Activated CD4-positive, alpha-beta T cell treated with anti-CD3 and anti-CD28 coated beads for 48 hours (primary cell): Measurements from ENCODE around the gene TIMD4.
"Not testable (repeated sequence)": the region's sequence is repeated elsewhere in the genome, so short reads cannot be mapped to it uniquely, and the experiment has no call there.

ENCODE experiments used
- DNase-seq: peaks from one replicate; pipeline ENCODE4 v3.0.0-alpha.2; 2020

Gene TIMD4

DNA sequence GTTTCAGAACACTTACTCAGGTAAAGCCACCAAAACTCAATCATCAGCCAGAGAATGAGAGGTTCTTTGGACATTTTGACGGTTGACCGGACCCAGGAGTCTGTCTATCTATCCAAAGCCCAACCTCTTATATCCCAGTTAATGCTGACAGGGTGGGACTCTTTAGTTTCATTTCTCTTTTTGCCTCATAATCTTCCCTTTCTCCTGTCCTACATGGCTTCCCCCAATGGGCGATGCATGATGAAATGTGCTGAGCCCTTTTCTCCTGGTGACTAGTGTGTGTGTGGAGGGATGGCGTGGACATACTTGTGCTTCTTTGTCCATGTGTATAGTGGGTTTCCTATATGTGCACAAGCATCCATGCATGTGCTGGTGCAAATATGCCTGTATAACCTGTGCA lies at the start of gene TIMD4:
TSS of gene TIMD4 (minus strand) at position 102 of the 400 bp plus-strand sequence. CDS start at position 74, 28 bp downstream.
- DNase-seq = no peak

- no peak for DNase-seq
Measured at GRCh38 chr5:157006262-157006661, 43.2 kb upstream of the TIMD4 start.

- DNase-seq = no peak
Measured at GRCh38 chr5:157004893-157005551, 42.0 kb upstream of the TIMD4 start.

- DNase-seq = no peak
Measured at GRCh38 chr5:156991714-156992113, 28.7 kb upstream of the TIMD4 start.

DNA sequence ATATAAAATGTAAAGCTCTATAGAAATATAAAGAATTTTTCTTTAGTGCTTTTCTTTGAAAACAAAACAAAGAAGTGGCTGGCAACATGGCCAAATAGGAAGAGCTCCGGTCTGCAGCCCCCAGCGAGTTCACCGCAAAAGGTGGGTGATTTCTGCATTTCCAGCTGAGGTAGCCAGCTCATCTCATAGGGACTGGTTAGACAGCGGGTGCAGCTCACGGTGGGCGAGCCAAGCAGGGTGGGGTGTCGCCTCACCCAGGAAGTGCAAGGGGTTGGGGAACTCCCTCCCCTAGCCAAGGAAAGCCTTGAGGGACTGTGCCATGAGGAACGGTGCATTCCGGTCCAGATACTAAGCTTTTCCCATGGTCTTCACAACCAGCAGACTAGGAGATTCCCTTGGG lies 21.0 kb upstream of the TIMD4 start:
- DNase-seq = no peak

DNA sequence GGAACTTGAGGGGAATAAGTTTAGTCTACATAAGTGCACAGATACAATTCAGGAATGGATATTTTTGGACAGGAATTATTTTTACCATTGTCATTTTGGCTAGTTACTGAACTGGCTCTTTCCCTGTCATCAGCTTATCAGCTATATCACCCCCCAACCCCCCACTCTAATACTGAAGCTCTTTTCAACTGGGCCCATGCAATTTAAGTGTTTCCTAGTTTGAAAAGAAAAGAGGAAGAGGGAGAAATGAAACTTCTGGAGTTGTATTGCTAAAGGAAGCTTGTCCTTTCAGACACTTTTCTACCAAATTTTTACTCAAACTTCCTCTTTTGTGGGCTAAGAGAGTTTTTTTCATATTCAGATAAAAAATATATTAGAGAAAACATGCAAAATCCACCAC lies 18.5 kb upstream of the TIMD4 start:
- no peak for DNase-seq

DNA sequence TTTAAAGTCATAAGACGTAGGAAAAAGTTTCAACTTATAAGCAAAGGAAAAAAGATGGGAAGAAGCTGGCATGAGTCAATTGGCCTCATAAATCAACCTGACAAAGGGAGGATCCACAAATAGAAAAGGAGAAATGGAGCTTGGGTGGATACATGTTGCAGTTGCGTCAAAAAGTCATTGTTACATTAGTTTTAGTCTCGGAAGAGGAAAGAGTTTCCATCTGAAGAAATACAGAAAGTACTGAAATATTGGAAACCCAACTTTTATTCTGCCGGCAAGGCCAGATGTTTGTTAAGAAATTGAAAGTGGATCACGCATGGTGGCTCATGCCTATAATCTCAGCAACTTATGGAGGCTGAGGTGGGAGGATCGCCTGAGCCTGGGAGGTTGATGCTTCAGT lies 11.3 kb upstream of the TIMD4 start:
- no peak for DNase-seq

DNA sequence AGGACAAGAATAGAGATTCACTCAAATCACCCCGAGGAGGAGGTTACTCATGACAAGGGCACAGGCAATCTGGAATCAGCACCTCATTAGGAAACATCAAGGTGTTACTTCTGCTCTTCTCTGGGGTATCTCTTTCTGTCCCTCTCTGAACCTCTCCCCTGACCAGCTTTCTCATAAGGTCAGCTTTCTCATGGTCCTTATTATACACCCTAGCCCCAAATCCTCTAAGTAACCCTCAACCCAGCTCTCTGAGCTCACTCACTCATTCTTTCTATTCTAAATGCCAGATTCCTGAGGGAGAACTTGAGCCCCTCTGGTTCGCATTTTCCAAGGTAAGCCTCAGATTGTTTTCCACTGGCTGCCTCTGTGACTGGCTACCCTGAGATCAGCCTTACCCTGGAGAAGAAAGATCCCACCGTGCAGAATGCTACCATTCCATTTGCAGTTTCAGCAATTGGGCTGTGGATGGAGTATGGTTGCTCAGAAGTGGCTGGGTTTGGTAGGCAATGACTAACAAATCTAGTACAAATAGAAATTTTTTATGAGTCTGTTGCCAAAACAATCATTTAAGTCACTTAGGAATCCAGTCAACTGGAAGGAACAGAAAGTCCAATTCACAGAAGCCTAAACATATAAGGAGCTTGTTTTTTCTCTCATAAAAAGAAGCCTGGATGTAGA lies 9.0 kb upstream of the TIMD4 start:
- DNase-seq = no peak

- no peak for DNase-seq
Measured at GRCh38 chr5:156971415-156971814, 8.4 kb upstream of the TIMD4 start.

GRCh38 chr5:156967386-156967785 lies 4.4 kb upstream of the TIMD4 start:
- not testable (repeated sequence) for DNase-seq

DNA sequence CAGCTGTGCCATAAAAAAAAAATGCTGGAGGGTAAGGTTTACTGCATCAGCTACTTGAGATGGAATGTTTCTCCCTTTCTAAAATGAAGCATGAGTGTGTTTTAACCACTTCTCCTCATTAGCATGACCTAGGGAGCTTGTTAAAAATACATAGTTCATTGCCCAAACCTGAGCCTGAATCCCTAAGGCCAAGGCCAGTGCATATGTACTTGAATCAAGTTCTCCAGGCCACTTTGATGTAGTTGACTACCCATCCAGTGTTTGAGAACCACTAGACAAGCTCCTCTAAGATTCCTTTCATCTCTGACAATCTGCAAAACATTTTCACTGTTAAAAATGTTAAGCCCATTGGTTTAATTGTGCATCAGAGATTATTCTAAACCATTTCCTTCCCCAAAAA lies 6.7 kb downstream of the TIMD4 start:
- no peak for DNase-seq

DNA sequence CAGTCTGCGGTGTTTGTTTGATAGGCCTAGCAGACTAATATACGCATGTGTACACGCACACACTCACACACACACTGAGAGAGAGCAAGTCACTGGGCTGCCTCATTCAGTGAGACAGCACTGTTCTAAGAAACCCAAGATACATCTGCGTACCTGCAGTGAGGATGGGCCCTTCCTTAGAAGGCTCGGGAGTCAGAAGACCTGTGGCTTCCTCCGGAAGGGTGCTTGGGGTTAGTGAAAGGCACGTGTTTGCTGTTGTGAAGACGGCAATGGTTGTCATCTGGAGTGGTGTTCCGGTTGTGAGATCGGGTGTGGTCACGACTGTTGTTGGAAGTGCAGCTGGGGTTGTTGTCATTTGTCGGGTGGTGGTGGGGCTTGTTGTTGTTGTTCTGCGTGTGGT lies 11.7 kb downstream of the TIMD4 start:
- DNase-seq = no peak

DNA sequence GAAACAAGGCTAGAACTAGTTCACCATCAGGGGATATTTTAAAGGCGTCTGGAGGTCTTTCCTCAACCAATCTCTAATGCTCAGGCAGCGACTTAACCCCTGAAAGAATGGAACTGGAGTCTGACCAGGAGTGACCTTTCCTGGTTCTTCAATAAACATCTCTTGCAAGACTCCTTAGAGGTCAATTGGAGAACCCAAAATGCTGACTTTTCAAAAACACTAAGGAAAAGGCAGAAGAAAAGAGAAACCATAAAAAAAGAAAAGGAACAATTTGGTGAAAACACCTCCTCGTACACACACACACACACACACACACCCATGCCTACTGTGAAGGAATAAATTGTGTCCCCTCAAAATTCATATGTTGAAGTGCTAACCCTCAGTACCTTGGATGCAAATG lies 12.3 kb downstream of the TIMD4 start:
- no peak for DNase-seq

DNA sequence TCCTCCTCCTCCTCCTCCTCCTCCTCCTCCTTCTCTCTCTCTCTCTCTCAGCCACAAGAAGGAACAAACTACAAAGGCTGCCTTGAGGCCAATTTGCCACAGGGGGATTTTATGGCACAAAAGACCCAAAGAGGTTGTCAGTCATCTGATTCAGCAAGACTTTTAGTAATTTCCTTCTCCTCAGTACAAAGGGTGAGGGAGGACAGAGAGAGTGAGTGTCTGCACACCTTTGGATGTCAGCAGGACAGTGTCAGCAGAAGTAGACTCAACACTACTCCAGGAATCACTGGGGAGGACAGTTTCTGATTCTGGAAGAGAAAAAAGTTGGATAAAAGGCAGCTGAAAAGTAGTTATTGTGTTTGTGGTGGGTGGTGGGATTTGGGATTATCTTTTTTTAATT lies 13.6 kb downstream of the TIMD4 start:
- DNase-seq = no peak

DNA sequence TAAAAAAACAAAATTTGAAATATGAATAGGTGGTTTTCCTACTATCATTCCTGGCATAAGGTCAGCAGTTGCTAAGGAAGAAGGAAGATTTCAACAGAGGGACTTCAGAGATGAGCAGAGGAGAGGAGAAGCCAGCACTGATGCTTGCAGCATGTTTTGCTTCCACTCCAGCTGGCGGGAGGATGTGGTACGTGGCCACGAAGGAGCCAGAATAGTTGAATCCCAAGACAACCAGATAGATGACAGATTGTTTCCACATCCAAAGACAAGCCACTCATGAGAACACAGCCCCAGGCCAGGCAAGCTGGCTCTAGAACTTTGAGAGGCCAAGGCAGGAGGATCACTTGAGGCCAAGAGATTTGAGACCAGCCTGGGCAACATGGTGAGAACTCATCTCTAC lies 15.1 kb downstream of the TIMD4 start:
- DNase-seq = peak; percentile 43

- no peak for DNase-seq
Measured at GRCh38 chr5:156942064-156942463, 21.0 kb downstream of the TIMD4 start.

DNA sequence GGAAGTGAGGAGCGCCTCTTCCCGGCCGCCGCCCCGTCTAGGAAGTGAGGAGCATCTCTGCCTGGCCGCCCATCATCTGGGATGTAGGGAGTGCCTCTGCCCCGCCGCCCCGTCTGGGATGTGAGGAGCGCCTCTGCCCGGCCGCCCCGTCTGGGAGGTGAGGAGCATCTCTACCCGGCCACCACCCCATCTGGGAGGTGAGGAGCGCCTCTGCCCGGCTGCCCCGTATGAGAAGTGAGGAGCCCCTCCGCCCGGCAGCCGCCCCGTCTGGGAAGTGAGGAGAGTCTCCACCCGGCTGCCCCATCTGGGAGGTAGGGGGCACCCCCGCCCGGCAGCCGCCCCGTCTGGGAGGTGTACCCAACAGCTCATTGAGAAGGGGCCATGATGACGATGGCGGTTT lies 22.6 kb downstream of the TIMD4 start:
- DNase-seq = not testable (repeated sequence)

GRCh38 chr5:156936972-156937371 lies 26.1 kb downstream of the TIMD4 start:
- no peak for DNase-seq

DNA sequence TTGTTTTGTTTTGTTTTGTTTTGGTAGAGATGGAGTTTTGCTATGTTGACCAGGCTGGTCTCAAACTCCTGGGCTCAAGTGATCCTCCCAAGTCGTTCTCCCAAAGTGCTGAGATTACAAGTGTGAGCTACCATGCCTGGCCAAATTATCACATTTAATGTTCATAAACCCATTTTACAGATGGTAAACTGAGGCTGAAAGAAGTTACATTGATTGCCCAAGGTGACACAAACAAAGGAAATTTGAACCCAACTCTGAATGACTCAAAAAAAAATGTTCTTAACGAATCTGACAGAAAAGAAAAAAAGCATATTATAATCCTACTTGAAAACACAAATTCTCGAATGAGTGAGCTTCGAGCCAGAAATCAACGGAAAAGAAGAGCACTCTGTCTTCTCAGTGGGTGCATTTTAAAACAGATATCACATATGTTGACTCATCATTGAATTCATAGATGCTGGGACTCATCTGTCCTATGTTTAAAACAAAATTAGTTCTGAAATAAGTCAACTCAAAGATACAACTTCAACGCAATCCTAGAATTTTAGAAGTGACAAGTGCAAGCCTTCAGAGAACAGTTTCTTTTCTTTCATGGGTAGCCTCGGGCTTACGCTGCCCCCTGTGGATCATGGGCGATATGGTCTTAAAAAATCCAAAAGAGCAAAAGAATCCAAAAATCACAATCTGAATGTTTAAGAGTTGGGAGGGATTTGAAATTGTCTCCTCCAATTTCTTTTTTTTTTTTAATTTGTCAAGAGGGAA lies 28.4 kb downstream of the TIMD4 start:
- DNase-seq = peak; percentile 78

DNA sequence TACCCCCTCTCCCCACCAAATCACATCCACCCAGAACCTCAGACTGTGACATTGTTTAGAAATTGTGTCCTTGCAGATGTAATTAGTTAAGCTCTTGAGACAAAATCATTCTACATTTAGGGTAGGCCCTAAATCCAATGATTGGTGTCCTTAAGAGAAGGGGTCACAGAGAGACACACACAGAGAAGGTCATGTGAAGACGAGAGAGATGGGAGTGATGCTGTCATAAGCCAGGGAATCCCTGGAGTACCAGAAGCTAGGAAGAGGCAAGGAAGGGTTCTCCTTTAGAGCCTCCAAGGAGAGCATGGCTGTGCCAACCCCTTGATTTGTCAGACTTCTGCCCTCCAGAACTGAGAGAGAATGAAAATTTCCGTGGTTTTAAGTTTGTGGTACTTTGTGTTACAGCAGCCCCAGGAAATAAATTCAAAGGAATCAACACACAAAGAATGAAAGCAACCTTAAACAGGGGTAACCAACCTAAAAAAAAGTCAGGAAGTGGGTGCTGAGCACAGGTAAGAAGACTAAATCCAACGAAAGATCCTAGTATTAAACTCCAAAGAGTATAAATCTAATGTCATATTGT lies 33.6 kb downstream of the TIMD4 start:
- DNase-seq = no peak

- DNase-seq = no peak
Measured at GRCh38 chr5:156927545-156927944, 35.5 kb downstream of the TIMD4 start.

DNA sequence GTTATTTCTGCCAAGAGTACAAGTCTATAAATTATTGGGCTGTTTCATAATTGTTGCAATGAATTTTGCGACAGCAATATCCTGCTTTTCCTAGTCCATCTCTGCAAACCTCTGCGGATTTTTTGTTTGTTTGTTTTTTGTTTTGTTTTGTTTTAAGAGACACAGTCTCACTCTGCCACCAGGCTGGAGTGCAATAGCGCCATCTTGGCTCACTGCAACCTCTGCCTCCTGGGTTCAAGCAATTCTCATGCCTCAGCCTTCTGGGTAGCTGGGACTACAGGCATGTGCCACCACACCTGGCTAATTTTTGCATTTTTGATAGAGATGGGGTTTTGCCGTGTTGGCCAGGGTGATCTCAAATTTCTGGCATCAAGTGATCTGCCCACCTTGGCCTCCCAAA lies 37.3 kb downstream of the TIMD4 start:
- DNase-seq = not testable (repeated sequence)

DNA sequence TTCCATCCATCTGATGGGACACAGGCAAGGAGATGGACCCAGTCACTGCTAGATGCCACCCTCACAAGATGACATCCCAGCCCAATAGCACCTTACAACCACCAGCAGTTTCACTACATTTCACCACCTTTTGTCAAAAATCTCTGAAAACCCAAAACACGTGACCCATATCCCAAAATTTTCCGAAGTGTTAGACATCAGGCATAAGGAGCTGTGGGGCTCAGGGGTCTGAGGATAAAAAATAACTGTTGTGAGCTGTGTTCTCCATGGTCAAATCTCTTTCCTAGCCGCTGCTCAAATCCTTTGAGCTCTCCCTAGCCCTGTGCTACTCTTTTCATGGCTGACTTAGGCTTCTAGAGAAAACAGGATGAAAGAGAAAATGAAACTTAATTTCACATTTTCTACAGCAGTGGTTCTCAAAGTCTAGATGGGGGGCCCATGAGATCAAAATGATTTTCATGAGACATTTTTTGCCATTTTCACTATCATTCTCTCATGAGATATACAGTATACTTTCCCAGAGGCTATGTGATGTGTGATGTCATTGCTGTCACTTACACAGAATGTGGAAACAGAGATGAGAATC lies 40.7 kb downstream of the TIMD4 start:
- DNase-seq = no peak
